ENCODE data around the gene PAXX. TPM values are rescaled to one million over a fixed set of nuclear protein-coding genes. Genes with fewer than 3 reads are reported as not detected.

The PAXX gene
- total RNA-seq, 1 donor from 2014 or later: 72.6 TPM

DNA sequence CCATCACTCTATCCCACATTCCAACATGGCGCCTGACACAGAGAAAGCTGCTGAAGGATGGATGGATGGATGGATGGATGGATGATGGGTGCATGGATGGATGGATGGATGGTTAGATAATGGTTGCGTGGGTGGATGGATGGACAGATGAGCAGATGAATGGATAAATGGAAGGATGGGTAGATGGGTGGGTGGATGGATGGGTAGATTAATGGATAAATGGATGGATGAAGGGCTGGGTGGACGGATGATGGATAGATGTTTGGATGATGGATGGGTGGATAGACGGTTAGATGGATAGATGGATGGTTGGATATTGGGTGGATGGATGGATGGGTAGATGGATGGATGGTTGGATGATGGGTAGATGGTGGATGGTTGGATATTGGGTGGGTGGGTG is 35.6 kb upstream of the PAXX start:
- H3K9me3 Mint-ChIP-seq: peaks cover 9% of the 10 kb centered on the region

GRCh38 chr9:136957461-136957860 is 34.8 kb upstream of the PAXX start:
- H3K4me3 Mint-ChIP-seq (ENCODE audit: low read depth): no peak overlapping the region
- DNase-seq (ENCODE audit: low spot score): no peak
- no peaks in the 10 kb centered on the region for H3K27me3 Mint-ChIP-seq (ENCODE audit: low read depth)
- H3K36me3 Mint-ChIP-seq (ENCODE audit: low read depth): no peaks in the 10 kb centered on the region
- intact Hi-C loops (cut with micrococcal nuclease): loop anchor here (10.0 kb wide), 1 partner anchor 77 kb away; the partner anchor contains the start of gene FUT7
- H3K27ac Mint-ChIP-seq: no peak overlapping the region
- H3K9me3 Mint-ChIP-seq: peaks cover 9% of the 10 kb centered on the region
- no peaks in the 10 kb centered on the region for H3K4me1 Mint-ChIP-seq (ENCODE audit: low read depth)

More for the DNA sequence above, 35.6 kb upstream of the PAXX start:
- DNase-seq (ENCODE audit: low spot score): no peak
- Mint-ChIP-seq H3K4me3 (ENCODE audit: low read depth) (no peak overlapping the region), H3K4me1 (ENCODE audit: low read depth) (no peaks in the 10 kb centered on the region), H3K27ac (no peak overlapping the region), H3K27me3 (ENCODE audit: low read depth) (no peaks in the 10 kb centered on the region), H3K36me3 (ENCODE audit: low read depth) (no peaks in the 10 kb centered on the region)
- intact Hi-C loops (cut with micrococcal nuclease): loop anchor here (10.0 kb wide), 1 partner anchor 78 kb away; the partner anchor contains the start of gene FUT7

DNA sequence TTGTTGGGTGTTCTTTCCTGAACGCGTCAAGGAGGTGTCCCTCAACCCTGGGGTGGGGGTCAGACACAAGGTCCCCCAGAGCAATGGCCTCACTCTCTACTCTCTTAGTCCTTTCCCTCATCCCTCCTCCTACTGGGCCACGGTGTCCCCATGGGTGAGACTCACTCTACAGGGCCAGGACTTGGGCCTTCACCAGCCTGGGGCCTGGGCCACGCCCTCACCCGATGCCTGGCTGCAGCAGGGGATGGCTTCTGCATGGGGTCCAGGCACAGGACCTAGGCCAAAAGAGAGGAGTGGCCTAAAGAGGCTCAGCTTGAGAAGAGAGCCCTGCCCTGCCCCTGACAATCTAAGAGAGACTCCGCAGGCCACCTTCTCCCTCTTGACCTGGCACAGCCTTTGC is 34.3 kb upstream of the PAXX start:
- no peaks in the 10 kb centered on the region for H3K4me1 Mint-ChIP-seq (ENCODE audit: low read depth)
- H3K4me3 Mint-ChIP-seq (ENCODE audit: low read depth): no peak overlapping the region
- H3K36me3 Mint-ChIP-seq (ENCODE audit: low read depth): no peaks in the 10 kb centered on the region
- DNase-seq (ENCODE audit: low spot score): no peak
- intact Hi-C loops (cut with micrococcal nuclease): loop anchor here (10.0 kb wide), 1 partner anchor 77 kb away; the partner anchor contains the start of gene FUT7
- H3K27ac Mint-ChIP-seq: no peak overlapping the region
- peaks cover 9% of the 10 kb centered on the region for H3K9me3 Mint-ChIP-seq
- H3K27me3 Mint-ChIP-seq (ENCODE audit: low read depth): no peaks in the 10 kb centered on the region

- Mint-ChIP-seq H3K4me3 (ENCODE audit: low read depth) (no peak overlapping the region), H3K36me3 (ENCODE audit: low read depth) (no peaks in the 10 kb centered on the region), H3K4me1 (ENCODE audit: low read depth) (no peaks in the 10 kb centered on the region), H3K9me3 (peaks cover 9% of the 10 kb centered on the region), H3K27ac (no peak overlapping the region), H3K27me3 (ENCODE audit: low read depth) (no peaks in the 10 kb centered on the region)
- intact Hi-C loops (cut with micrococcal nuclease): loop anchor here (10.0 kb wide), 1 partner anchor 76 kb away; the partner anchor contains the start of gene FUT7
- DNase-seq (ENCODE audit: low spot score): no peak
Observed at GRCh38 chr9:136958473-136958872, 33.7 kb upstream of the PAXX start.

DNA sequence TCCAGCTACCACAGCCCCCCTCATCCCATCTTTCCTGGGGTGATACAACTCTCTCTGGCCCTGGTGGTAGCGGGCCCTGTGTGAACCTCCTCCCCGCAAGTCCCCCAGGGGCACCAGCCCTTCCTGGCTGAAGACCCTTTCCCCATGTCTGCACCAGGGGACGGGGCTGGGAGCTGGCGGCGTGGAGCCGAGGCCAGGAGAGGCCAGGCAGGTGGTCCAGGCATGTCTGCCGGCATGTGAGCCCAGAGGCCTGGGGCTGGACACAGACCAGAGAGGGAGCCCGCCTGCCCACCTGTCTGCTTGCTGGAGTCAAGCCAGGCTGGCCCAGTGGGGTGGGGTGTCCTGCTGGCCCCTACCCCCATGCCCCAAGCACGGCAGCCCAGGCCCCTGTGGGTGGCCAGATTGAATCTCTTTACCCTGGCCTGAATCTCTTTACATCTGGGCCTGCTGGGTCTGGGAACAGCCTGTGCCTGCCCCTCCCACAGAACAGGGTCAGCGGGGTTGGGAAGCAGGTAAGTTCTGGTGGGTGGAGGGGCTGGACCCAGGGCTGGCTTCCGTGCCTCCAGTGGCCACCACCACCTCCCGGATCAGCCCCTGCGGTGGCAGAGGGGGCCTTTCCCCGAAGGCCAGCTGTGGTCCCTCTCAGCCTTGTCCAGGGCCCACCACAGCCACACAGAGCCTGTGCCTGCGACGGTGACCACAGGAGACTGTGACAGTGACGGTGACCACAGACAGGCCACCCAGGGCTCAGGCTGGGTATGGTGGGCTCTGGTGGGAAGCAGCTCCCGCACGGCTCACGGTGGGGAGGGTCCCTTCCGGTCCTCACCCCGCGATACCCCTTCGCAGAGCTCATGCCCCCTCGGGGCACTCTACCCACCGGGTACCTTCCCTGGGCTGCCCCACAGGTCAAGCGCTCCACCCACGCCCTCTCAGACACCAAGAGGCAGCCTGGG is 33.0 kb upstream of the PAXX start:
- no peaks in the 10 kb centered on the region for H3K36me3 Mint-ChIP-seq (ENCODE audit: low read depth)
- H3K27ac Mint-ChIP-seq: no peak overlapping the region
- peaks cover 9% of the 10 kb centered on the region for H3K9me3 Mint-ChIP-seq

GRCh38 chr9:136960212-136960937 is 31.8 kb upstream of the PAXX start:
- intact Hi-C loops (cut with micrococcal nuclease): no loop called here
- no peak for DNase-seq (ENCODE audit: low spot score)
- Mint-ChIP-seq H3K27ac (no peak overlapping the region), H3K27me3 (ENCODE audit: low read depth) (no peaks in the 10 kb centered on the region), H3K4me1 (ENCODE audit: low read depth) (peaks cover 4% of the 10 kb centered on the region), H3K4me3 (ENCODE audit: low read depth) (no peak overlapping the region), H3K9me3 (peaks cover 9% of the 10 kb centered on the region), H3K36me3 (ENCODE audit: low read depth) (no peaks in the 10 kb centered on the region)

More for the DNA sequence above, 33.0 kb upstream of the PAXX start:
- H3K27me3 Mint-ChIP-seq (ENCODE audit: low read depth): no peaks in the 10 kb centered on the region
- H3K4me1 Mint-ChIP-seq (ENCODE audit: low read depth): no peaks in the 10 kb centered on the region
- no peak for DNase-seq (ENCODE audit: low spot score)
- no peak overlapping the region for H3K4me3 Mint-ChIP-seq (ENCODE audit: low read depth)
- intact Hi-C loops (cut with micrococcal nuclease): loop anchor here (10.0 kb wide), 1 partner anchor 76 kb away; the partner anchor contains the start of gene FUT7

GRCh38 chr9:136960938-136961275 is 31.3 kb upstream of the PAXX start:
- Mint-ChIP-seq H3K9me3 (peaks cover 9% of the 10 kb centered on the region), H3K27ac (no peak overlapping the region), H3K36me3 (ENCODE audit: low read depth) (no peaks in the 10 kb centered on the region), H3K4me3 (ENCODE audit: low read depth) (no peak overlapping the region), H3K27me3 (ENCODE audit: low read depth) (peaks cover 2% of the 10 kb centered on the region), H3K4me1 (ENCODE audit: low read depth) (peaks cover 7% of the 10 kb centered on the region)
- intact Hi-C loops (cut with micrococcal nuclease): no loop called here
- no peak for DNase-seq (ENCODE audit: low spot score)

DNA sequence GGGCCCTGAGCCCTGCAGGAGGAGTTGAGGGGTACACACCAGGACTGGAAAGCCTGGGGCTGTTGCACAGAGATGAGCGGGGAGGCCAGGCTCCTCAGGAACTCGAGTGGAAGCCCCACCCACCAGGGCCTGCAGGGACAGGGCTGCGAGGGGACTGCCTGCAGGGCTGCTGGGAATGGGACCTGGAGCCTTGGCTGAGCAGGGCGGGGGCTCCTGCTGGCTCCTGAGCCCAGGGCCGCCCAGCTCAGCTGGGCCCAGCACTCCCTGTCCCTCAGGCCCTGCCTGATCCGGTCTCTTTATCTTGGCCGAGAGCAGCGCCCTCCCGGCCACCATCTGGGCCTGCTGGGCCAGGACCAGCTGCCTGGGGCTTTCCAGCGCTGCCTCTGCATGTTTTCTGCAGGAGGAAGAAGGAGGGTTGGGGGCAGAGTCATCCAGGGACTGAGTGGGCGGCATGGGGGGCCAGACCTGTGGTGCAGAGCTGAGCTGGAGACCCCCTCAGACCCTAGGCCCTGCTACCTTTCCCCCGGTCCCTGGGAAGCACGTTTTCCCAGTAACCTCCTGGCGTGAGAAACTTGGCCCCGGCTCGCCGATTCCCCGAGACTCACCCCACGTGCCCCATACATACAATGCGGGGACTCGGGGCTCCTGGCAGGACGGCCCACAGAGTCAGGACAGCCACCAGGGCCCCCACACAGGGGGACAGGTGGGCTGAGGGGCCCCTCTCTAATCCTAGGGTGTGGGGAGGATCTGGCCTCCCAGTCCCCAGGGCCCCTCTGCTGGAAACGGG is 30.8 kb upstream of the PAXX start:
- Mint-ChIP-seq H3K36me3 (ENCODE audit: low read depth) (no peaks in the 10 kb centered on the region), H3K27ac (no peak overlapping the region), H3K4me1 (ENCODE audit: low read depth) (peaks cover 10% of the 10 kb centered on the region), H3K9me3 (peaks cover 5% of the 10 kb centered on the region), H3K27me3 (ENCODE audit: low read depth) (peaks cover 2% of the 10 kb centered on the region), H3K4me3 (ENCODE audit: low read depth) (no peak overlapping the region)
- intact Hi-C loops (cut with micrococcal nuclease): no loop called here
- DNase-seq (ENCODE audit: low spot score): no peak

- Mint-ChIP-seq H3K4me3 (ENCODE audit: low read depth) (no peak overlapping the region), H3K27me3 (ENCODE audit: low read depth) (peaks cover 2% of the 10 kb centered on the region), H3K9me3 (no peaks in the 10 kb centered on the region), H3K4me1 (ENCODE audit: low read depth) (peaks cover 10% of the 10 kb centered on the region), H3K36me3 (ENCODE audit: low read depth) (no peaks in the 10 kb centered on the region), H3K27ac (no peak overlapping the region)
- intact Hi-C loops (cut with micrococcal nuclease): no loop called here
- DNase-seq (ENCODE audit: low spot score): no peak
Observed at GRCh38 chr9:136962163-136962562, 30.1 kb upstream of the PAXX start.

- H3K9me3 Mint-ChIP-seq: no peaks in the 10 kb centered on the region
- peaks cover 10% of the 10 kb centered on the region for H3K4me1 Mint-ChIP-seq (ENCODE audit: low read depth)
- H3K27me3 Mint-ChIP-seq (ENCODE audit: low read depth): peaks cover 2% of the 10 kb centered on the region
- H3K36me3 Mint-ChIP-seq (ENCODE audit: low read depth): no peaks in the 10 kb centered on the region
- intact Hi-C loops (cut with micrococcal nuclease): no loop called here
- H3K4me3 Mint-ChIP-seq (ENCODE audit: low read depth): no peak overlapping the region
- DNase-seq (ENCODE audit: low spot score): no peak
- no peak overlapping the region for H3K27ac Mint-ChIP-seq
Observed at GRCh38 chr9:136962701-136963248, 29.4 kb upstream of the PAXX start.

- peaks cover 2% of the 10 kb centered on the region for H3K27me3 Mint-ChIP-seq (ENCODE audit: low read depth)
- intact Hi-C loops (cut with micrococcal nuclease): no loop called here
- H3K36me3 Mint-ChIP-seq (ENCODE audit: low read depth): no peaks in the 10 kb centered on the region
- no peak overlapping the region for H3K27ac Mint-ChIP-seq
- no peaks in the 10 kb centered on the region for H3K9me3 Mint-ChIP-seq
- DNase-seq (ENCODE audit: low spot score): no peak
- H3K4me1 Mint-ChIP-seq (ENCODE audit: low read depth): peaks cover 10% of the 10 kb centered on the region
- H3K4me3 Mint-ChIP-seq (ENCODE audit: low read depth): no peak overlapping the region
Observed at GRCh38 chr9:136963341-136963740, 28.9 kb upstream of the PAXX start.

GRCh38 chr9:136963751-136964150 is 28.5 kb upstream of the PAXX start:
- intact Hi-C loops (cut with micrococcal nuclease): no loop called here
- DNase-seq (ENCODE audit: low spot score): no peak
- no peaks in the 10 kb centered on the region for H3K36me3 Mint-ChIP-seq (ENCODE audit: low read depth)
- peaks cover 2% of the 10 kb centered on the region for H3K27me3 Mint-ChIP-seq (ENCODE audit: low read depth)
- no peak overlapping the region for H3K27ac Mint-ChIP-seq
- no peaks in the 10 kb centered on the region for H3K9me3 Mint-ChIP-seq
- H3K4me1 Mint-ChIP-seq (ENCODE audit: low read depth): peaks cover 10% of the 10 kb centered on the region
- H3K4me3 Mint-ChIP-seq (ENCODE audit: low read depth): no peak overlapping the region
